NCI-H1436 treated with DMSO at 0.1 percent for 48 hours (cell line): ENCODE results near the gene LYZL4.

Experiments
- DNase-seq: peaks from one replicate; lab custom pipeline; 2025; lab: John Stamatoyannopoulos, UW

The LYZL4 gene

DNA sequence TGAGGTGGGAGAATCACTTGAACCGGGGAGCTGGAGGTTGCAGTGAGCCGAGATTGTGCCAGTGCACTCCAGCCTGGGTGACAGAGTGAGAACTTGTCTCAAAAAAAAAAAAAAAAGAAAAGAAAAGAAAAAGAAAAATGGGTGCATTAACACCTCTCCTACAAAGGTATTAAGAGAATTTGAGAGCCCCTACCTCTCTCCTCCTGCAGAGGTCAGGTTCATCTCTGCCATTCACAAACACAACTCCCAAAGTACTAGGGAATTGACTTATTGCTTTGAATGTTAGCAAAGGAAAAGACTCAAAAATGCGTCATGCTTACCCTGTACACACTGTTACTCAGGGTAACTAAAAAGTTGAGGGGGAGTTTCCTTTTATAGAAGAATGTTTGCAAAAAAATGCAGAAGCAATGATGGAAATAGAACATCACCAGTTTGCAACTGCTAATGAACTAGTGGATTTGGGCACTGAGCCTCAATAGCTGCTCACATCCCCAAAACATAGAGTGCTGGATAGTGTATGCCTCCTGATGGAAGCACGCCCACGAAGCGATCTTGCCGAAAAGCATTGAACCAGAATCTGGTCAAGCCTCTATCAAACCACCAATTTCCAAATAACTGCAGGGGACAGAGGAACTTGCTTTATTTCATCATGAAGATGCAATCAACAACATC, 15.5 kb upstream of the LYZL4 start:
- no peak for DNase-seq

DNA sequence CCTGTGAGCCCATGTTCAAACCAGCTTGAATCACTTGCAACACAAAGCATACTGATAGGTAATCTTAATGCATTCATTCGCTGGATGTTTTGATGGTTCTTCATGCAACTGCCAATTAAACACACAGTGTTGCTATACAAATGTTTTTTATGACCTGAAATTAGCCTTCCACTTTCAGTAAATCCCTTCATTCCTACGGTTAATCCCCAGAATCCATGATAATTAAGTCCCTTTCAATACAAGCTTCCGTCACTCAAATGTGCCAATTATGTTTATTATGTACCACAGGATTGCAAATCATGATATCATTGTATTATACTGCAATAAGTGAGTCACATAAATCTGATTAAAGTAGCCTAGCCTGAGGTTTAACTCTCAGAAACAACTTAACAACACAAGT, 14.5 kb upstream of the LYZL4 start:
- DNase-seq = no peak

DNA sequence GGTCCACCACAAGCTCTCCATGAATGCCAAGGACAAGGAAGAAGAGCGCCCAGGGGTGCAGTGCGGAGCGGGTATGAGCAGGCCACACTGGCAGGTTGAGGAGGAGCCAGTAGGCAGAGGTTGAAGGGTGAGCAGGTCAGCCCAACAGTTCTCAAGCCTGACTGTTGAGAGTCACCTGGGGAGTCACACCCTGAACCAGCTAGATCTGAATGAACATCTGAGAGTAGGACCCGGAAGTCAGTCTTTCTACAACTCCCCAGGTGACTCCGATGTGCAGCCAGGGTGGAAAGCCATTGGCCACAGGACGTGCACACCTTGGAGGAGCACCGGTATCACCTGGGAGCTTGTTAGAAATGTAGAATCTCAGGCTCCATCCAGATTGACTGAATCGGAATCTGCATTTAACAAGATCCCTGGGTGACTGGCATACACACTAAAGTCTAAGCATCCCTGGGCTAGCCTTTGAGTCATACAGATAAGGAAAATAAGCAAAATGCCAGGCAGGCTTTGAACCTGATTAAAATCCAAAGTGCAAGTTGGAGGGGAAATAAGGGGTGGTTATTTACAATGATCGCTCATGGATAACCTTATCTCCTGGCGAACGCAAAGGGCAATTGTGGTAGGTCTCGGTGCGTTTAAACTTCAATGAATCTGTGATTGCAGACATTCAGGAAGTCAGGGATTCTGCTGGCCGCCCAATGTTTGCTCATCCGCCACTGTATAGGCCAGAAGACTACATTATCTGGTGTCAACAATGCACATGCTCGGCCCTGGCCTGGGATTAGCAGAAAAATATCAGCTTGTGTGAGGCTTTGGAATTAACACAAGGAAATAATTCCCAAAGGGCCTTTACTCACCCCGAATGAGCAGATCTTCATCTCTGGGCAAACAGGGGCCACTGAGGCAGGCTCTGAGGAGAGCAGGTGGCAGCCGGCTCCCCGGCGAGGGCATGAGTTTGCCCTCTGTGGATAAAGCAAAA, 11.7 kb upstream of the LYZL4 start:
- DNase-seq = no peak

DNA sequence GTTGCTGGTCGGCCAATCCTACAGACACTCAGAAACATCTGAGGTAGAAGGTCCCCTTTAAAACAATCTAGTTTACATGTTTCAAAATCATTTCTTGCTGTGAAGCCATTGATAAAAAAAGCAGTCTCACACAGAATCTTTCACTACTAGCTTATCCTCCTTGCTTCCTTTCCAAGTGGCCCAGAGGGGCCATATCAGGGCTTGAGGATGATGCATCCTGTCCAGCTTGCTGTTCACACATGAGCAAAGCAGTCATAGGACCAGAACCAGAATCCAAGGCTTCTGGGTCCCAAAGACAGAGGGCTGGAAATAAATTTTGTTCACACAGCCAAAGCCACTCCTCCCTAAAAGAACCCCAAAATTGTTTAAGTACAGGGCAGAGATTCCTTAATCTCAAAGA, 9.2 kb upstream of the LYZL4 start:
- no peak for DNase-seq

DNA sequence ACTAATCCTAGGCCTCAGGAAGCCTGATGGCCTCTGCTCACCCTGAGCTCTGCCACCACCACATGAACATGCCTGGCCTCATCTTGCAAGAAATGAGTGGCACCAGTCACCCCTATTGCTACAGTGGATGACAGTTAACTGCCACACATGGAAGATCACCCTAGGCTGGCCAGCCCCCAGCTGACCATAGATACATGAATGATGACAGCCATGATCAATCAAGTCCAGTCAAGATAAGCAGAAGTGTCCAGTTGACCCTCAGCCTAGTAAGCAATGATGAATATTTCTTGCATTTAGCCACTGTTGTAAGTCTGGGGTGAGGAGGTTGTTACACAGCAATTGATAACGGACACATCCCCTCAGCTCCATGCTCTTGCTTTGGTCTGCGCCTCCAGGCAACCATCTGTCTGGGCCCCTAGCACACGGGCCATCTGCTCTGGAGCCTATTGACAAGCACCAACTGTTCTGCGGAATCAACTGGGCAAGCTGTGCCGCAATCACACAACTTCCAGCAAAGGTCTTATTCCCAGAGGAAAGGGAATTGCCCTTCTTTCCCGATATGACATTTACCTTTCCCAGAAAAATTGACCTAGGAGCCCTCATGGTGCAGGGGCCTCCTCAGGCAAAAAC, 2.2 kb upstream of the LYZL4 start:
- no peak for DNase-seq

DNA sequence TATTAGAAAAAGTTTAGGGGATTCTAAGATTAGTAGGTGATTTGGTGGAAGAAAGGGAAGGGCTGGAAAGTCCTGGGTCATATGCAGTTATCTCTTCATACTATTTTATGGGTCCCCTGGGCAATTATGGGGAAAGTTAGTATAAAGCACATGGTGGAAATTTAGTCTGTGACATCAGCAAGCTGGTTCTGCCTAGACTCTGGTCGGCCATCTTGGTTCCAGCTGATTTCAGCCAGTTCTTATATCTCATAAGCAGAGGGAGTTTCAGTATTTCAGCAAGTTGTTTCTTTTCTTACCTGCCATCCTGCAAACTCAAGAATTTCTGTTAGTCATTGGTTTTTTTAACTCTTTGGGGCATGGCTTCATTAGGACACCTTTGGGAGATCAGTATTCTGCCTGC, 1.0 kb upstream of the LYZL4 start:
- no peak for DNase-seq

DNA sequence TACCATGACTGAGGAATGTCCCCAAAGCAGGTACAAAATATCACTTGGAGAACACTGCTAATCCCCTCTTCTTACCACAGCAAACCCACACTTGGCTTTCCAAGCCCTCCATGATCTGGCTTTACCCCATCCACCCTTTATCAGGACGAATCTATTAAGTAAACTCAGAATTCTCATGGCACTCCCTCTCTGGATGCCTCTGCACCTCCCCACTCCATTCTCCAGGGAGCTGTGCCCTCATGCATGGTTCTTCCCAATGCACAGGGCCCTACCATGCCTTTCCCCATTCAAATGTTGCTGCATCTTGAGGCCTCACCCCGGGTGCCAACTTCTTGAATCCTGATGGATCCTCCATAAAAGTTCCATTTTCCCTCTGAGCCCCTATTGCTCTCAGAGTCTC, 2.3 kb downstream of the LYZL4 start:
- DNase-seq = no peak

DNA sequence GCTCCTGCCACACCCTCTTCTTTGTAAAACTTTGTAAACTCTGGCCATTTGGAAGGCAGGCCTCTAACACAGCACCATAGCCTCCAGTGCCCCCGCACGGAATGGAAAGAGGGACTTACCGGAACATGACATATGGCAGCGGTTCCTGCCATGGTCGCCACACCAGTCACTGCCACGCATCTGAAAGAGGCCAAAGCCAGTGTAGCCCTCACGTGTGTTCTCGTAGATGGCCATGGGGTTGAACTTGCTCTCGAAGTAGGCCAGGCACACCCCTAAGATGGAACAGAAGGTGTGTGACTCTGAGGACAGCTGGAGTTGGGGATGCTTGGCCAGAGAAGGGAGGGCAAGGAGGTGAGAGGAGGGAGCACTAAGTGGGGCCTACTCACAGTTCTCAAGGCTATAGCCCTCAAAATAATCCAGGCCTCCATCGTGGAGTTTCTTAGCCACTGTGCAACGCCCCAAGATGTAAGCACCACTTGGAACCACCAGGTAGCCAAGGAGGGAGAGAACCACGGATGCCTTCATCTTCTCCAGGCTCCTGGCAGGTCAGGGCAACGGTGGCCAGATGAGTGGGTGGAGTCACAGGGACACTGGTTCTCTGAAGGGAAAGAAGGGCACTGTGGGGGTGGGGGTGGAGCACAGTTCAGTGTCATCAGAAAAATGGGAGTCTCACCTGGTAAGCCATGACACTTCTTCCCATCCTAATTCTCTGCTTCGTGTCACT, 3.5 kb downstream of the LYZL4 start:
- no peak for DNase-seq

DNA sequence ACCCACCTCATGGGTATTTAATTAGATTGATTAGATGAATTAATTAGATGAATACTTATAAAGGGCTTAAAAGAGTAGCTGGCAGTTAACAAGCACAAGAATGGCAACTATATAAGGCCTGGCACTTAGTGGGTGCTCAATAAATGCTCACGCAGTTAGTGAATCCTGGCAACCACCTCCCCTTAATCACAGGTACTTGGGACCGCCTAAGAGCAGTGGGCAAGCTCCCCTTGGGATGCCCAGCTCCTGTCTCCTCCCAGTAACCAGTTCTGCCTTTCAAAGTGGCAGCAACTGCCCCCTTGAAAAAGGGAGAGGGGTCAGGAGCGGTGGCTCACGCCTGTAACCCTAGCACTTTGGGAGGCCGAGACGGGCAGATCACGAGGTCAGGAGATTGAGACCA, 4.6 kb downstream of the LYZL4 start:
- no peak for DNase-seq

DNA sequence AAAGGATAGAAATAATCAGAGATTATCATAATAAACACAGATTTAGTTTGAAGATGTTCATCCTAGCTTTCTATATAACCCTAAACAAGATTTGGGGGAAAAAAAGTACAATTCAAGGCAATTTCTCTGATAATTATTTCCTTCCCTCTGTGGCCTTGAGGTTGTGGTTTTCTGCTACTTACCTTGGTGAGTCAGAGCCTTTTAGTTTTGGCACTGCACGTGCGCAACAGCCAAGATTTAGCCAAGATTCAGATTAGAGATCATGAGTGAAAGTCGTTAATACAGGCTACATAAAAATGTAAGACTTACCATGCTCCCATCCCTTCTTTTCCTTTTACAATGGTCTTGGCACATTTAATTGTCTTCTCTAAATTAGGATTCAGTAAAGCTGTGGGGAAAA, 6.7 kb downstream of the LYZL4 start:
- no peak for DNase-seq

DNA sequence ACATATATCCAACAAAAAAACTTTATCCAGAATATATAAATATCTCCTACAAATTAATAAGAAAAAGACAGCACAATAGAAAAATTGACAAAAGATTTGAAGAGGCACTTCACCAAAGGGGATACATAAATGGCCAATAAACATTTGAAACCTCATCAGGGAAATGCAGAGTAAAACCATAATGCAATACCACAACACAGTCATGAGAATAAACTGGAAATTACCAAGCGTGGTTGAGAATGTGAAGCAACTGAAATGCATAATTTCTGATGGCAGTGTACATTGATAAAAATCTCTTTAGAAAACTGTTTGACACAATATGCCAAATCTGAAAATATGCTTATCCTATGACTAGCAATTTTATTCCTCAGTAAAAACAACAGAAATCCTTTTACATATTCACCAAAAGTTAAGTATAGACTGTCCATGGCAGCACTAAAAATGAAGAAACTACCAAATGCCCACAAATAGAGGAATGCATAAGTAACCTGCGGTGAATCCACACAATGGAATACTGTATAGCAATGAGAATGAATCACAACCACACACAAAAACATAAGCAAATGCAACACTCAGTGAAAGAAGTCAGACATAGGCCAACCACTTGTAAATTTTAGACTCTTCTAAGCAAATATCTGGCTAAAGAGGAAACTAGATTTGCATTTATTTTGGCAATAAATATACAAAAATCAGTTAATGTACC, 7.9 kb downstream of the LYZL4 start:
- DNase-seq = no peak

DNA sequence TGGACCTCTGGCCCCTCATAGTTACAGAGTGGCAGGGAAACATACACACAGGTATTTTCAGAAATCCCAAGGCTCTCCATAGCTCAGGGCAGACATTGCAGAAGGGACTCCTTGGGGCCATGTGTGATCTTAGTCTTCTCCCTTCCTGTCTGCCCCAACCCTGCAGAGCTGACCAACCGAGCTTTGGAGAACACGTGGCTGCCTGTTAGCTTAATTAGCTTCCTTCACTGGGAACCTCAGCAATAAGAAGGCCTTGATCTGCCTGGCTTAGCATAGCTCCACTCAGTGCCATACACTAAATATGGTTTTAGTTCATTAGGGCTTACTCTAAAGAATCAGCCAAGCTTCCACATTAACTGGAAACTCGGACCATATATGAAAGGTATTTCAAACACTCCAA, 12.3 kb downstream of the LYZL4 start:
- DNase-seq = no peak

DNA sequence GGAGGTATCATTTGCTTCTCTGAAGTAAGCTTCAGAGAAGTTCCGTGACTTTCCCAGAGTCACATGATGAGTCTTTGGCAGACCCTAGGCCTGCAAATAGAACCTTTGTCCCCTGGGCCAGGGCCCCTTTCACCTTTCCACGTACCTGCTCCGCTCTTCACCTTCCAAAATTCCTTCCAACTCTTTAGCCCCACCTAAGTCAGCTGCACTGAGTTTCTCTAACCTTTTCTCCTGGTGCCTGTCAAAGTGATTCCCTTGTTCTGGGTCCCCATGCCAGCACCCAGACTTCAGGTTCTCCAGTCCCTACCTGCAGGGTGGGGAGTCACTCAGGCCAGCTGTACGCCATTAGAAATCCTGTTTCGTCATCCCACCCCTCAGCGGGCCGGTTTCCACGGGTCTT, 12.8 kb downstream of the LYZL4 start:
- DNase-seq = no peak

DNA sequence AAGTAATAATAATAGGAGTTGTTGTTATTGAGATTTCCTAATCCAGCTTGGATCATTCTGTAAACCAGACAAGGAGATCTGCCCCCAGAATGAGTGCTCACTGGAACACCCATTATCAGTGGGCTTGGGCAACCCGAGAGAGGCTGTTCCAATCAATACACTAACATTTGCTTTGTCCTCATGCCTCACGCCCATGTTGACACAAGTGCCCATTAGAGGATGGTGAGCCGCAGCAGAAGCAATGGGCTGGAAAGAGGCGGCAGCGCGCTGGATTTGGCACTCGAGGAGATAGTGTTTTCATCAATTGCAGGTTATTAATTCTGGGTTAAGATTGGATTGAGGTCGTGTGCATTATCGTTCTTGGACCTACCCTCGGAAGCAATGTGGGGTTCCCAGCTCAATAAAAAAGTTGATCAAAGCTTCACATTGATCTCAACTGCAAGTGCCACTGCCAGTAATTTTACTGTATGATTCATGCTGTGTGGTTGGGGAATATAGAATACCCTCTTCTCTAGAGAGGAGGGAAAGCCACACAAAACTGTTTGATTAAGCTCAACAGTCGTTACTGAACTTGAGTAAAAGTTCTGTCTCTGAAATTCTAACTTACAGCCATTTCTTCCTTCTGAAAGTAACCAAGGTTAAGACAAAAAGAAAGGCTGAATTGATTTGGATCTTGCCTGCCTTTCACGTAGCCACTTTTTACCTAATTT, 15.7 kb downstream of the LYZL4 start:
- no peak for DNase-seq

DNA sequence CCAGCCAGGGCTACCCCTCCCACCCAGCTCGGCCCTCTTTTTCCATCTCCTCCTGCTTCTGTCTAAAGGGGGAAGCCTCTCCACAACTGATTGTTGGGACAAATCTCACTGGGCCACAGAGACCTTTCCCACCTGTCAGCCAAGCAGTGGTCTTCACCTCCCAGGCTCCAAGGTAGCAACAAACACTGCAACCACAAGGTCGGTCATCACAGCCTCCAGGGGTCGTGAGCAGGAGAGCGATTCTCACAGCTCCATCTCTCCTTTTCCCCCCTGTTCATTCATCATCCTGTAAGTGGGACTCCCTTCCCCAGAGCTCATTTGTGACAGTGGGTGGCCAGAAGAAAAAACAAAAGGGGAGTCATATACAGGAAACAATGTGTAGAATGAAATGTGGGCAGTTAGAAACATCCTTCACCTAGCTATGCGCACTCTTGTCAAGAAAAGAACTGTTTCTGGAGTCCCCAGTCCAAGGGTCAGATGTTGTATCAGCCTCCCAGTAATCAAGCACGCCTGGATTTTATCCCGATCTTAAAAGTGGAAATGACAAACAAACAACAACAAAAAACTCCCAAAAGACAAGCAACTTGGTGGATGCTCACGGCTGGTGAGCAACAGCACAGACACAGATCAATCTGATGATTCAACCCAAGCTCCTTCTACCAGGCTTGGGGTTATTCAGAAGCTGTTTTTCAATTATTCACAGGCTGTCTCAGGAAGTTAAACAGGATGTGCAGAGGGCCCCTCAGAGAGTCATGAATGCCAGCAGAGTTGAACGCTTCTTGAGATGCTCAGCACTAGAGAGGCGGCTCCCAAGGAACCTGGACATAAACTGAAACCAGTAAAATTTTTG, 22.4 kb downstream of the LYZL4 start:
- no peak for DNase-seq

DNA sequence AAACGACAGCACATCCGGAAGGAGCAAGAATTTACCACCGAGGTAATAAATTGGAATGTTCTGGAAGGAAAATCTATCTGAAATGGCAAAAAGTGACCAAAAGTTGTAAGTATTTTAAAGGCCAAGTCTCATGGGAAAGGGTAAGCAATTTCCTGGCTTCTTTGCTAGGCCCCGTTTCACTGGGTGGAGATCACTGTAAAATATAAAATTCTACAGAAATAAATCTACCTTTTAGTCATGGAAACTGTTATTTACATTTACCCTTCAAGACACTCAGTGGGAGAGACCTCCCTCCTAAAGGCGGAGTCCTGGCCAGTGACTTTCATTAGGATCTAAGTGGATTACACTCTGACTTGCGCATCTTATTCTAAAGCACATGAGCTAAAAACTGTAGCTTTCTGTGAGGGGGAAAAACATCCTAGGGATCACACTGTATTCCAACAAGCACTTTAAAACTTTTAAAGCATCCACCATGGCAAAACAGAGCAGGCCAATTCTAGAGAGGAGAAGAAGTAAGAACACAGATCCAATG, 28.8 kb downstream of the LYZL4 start:
- no peak for DNase-seq

DNA sequence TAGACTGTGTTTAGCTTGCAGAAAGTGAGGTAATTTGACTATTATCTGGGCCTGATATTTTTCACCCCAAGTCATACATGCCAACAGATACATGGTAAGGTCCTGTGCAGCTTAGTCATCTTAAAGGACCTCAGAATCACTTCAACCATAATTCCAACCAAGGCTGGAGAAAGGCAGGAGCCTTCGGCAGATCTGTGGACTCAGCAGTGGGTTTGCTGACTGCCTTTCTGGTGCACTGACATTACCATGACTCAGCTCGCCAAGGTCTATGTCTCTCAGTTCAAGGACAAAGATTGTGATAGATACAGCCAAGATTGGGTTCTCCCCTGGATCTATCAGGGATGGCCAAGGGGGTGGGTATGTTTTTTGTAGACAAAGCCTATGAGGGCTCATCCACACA, 32.7 kb downstream of the LYZL4 start:
- DNase-seq = no peak

DNA sequence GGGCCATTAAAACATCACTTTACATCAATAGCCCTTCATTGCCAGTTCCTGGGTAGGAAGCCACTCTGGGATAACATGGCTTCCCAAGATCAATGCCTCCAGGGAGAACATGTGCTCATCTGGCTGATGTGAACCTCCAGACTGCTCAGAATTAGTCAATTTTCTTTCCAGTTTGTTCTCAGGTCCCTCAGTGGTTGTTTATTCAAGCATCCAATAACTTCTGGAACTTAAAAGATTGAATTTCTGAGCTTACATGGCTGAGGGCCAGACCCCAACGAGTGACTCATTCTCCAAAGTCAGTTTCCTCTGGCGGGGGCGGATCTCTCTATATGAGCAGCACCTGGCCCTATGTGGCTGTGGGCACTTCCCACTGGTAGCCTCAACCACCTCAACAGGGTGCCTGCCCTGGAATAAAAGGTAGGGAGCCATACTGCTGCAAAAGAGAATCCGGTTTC, 34.0 kb downstream of the LYZL4 start:
- no peak for DNase-seq

DNA sequence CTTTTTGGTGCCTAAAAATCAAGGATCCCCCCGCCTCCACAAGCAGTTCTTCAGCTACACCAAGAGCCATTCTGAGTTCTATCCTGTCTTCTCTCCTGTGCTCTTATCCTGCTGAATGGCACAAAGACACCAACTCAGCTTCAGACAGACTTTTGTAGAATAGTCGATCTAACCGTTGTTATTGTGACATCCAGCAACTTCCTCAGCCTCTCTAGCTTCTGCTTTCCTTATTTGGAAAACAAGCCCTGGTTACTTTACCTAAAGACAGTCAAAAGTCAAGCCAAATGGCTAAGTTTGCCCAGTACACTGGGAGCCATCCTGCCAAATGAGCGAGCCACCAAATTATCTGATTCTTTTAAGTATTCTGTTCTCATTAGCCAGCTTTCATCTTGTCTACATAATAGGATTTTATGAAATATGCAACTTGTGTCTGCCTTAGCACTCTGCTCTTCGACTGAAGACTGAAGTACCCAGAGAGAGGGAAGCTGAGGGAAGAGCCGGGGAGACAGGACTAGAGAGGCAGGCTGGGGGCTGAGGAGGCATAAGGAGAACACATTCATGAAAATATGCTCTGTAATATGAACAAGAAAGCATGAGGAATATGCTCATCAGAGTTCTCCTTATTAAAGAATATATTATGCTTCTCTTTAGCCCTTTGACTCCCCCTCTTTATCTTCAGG, 35.1 kb downstream of the LYZL4 start:
- DNase-seq = no peak
